ENCODE data around the gene SFMBT2. TPM values are rescaled to one million over a fixed set of nuclear protein-coding genes. Genes with fewer than 3 reads are reported as not detected.

SFMBT2 gene
- total and polyA plus RNA-seq, 7 donors, result 0.53 to 8.2 (median 3.0) TPM

GRCh38 chr10:7157091-7157490 is 253.7 kb downstream of the SFMBT2 start:
- DNase-seq (no peak), ATAC-seq (no peak)
- Histone ChIP-seq H3K9me3 (no peaks in the 10 kb centered on the region), H3K4me3 (no peak overlapping the region), H3K27ac (no peak overlapping the region), H3K36me3 (ENCODE audit: insufficient read depth in 1 of 2, low read depth in 1 of 2) (peaks cover 0 to 9% of the 10 kb centered on the region in 2 donors), H3K27me3 (ENCODE audit: insufficient read depth in 3 of 3, low read length in 2 of 3) (no peaks in the 10 kb centered on the region), H3K4me1 (no peaks in the 10 kb centered on the region)
- no peak for TF ChIP-seq CTCF (IDR thresholded peaks at IDR 0.05)
- 82 to 93% (median 92%) methylated on average over 2 of the region's 2 CpGs for WGBS, 3 donors
- intact Hi-C loops (cut with DNase I), result no loop called here

- ATAC-seq, result peak in 1 of 4 donors; percentile 46
- 94 to 97% (median 97%) methylated on average over 1 of the region's 1 CpG for WGBS, 3 donors
Measured at GRCh38 chr10:7153750-7154149, 257.1 kb downstream of the SFMBT2 start.

DNA sequence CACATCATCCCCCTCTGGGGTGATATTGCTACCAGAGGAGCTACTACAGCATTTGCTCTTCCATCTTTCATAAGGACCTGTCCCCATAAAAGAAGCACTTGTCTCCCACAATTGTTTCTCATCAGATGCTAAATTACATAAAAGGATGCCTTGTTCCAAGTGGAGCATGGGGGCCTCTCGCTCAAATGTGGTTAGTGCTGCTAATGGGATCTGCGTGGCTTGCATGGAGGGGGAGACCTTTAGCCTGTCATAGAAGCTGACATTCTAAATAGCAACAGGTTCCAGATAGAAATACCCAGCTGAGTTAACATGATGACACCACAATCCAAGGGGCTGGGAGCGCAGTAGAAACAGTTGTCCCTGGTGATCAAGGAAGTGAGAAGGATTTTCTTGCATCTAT is 257.9 kb downstream of the SFMBT2 start:
- H3K27me3 ChIP-seq (ENCODE audit: insufficient read depth in 3 of 3, low read length in 2 of 3), result no peaks in the 10 kb centered on the region
- DNase-seq (no peak), ATAC-seq (no peak)
- no peaks in the 10 kb centered on the region for H3K9me3 ChIP-seq
- whole genome bisulfite sequencing, 3 donors, result 77 to 81% (median 80%) methylated on average over 3 of the region's 3 CpGs
- H3K4me1 ChIP-seq, result no peaks in the 10 kb centered on the region
- no peak overlapping the region for H3K4me3 ChIP-seq
- TF ChIP-seq CTCF (IDR thresholded peaks at IDR 0.05), result no peak
- H3K27ac ChIP-seq, result no peak overlapping the region
- no peaks in the 10 kb centered on the region for H3K36me3 ChIP-seq (ENCODE audit: insufficient read depth in 1 of 2, low read depth in 1 of 2)
- intact Hi-C loops (cut with DNase I), result no loop called here

More at GRCh38 chr10:7153750-7154149, 257.1 kb downstream of the SFMBT2 start:
- no peaks in the 10 kb centered on the region for H3K27me3 ChIP-seq (ENCODE audit: insufficient read depth in 3 of 3, low read length in 2 of 3)
- DNase-seq, result no peak
- no peak overlapping the region for H3K4me3 ChIP-seq
- H3K27ac ChIP-seq, result no peak overlapping the region
- intact Hi-C loops (cut with DNase I), result no loop called here
- H3K4me1 ChIP-seq, result no peaks in the 10 kb centered on the region
- H3K36me3 ChIP-seq (ENCODE audit: insufficient read depth in 1 of 2, low read depth in 1 of 2), result no peaks in the 10 kb centered on the region
- H3K9me3 ChIP-seq, result no peaks in the 10 kb centered on the region
- TF ChIP-seq CTCF (IDR thresholded peaks at IDR 0.05), result no peak

DNA sequence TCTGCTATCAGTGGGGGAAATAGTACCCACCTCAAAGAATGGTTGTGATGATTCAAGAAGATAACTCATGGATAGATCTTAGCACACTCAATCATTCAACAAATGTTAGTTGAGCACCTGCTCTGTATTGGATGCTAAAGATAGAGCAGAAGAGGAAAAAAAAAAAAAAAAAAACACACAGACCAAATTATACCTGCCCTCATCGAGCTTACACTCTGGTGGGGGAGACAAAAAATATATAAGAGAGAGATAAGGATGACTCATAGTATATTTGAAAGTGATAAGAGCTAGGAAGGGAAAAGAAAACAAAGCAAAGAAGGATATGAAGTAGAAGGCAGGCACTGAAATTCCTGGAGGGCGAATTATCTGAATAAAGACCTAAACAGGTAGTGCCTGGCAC is 258.5 kb downstream of the SFMBT2 start:
- no peak overlapping the region for H3K4me3 ChIP-seq
- 83 to 90% (median 84%) methylated on average over 2 of the region's 2 CpGs for WGBS, 3 donors
- H3K36me3 ChIP-seq (ENCODE audit: insufficient read depth in 1 of 2, low read depth in 1 of 2), result no peaks in the 10 kb centered on the region
- DNase-seq (no peak), ATAC-seq (no peak)
- no peak overlapping the region for H3K27ac ChIP-seq
- no peaks in the 10 kb centered on the region for H3K27me3 ChIP-seq (ENCODE audit: insufficient read depth in 3 of 3, low read length in 2 of 3)
- no peak for TF ChIP-seq CTCF (IDR thresholded peaks at IDR 0.05)
- H3K4me1 ChIP-seq, result no peaks in the 10 kb centered on the region
- intact Hi-C loops (cut with DNase I), result no loop called here
- no peaks in the 10 kb centered on the region for H3K9me3 ChIP-seq

DNA sequence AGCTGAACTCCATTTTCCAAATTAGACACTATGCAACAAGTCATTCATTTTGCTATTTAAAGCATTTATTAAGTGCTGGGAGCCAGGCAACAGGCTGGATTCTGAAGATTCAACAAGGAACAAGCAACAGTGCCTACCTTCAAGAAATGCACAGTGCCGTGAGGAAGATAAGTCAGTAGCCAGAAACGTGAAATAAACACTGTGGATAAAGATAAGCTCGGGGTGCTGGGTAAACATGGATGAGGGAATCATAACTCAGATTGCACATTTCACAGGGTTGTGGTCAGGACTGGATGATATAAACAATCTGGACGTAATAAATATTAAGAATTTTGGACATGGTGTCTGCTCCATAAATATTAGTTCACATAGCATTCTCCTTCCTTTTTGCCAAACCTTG is 259.3 kb downstream of the SFMBT2 start:
- DNase-seq (no peak), ATAC-seq (no peak)
- TF ChIP-seq CTCF (IDR thresholded peaks at IDR 0.05), result no peak
- intact Hi-C loops (cut with DNase I), result no loop called here
- Histone ChIP-seq H3K4me3 (no peak overlapping the region), H3K9me3 (no peaks in the 10 kb centered on the region), H3K36me3 (ENCODE audit: insufficient read depth in 1 of 2, low read depth in 1 of 2) (no peaks in the 10 kb centered on the region), H3K4me1 (no peaks in the 10 kb centered on the region), H3K27me3 (ENCODE audit: insufficient read depth in 3 of 3, low read length in 2 of 3) (peaks cover 0 to 3% (median 0%) of the 10 kb centered on the region in 3 donors), H3K27ac (no peak overlapping the region)
- WGBS, 3 donors, result 73 to 76% (median 74%) methylated on average over 4 of the region's 4 CpGs
